Measurements from ENCODE around the gene ATRNL1.

ATRNL1 gene

DNA sequence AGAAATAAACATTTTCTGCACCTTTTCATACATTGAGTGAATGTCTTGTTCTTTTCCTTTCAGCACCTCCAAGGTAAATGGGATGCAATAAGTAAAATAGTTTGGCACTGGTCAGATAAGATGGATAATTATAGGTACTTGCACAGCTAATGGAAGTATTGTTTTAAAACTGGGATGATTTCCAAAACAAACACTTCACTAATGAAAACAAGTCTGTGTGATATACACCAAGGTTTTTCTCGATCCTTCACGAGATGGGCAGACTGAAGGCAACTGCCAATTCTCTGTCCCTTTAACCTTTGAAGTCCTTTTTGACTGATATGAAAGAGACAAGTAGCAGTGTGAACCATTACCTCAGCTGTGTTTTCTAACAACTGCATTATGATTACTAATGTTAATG, 756.0 kb downstream of the ATRNL1 start:
- no peak for DNase-seq (ENCODE audit: low read depth)

DNA sequence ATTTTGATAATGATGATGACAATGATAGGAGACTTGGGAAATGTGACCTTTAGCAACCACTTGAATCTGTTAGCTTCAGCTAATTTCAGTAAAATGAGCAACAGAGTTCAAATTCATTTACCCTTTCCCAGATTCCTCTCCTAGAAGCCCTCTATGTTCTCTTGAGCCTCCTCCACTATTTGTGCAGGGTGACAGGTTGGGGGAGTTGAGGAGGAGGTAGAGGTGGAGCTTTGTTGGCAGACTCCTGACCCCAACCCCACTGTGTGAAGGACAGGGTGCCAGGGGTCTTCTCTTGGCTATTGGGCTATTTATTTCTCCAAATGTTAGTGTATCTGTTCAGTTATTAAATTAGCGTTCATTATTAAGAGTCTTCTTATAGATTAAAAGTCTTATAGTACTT, 757.5 kb downstream of the ATRNL1 start:
- no peak for DNase-seq (ENCODE audit: low read depth)

DNA sequence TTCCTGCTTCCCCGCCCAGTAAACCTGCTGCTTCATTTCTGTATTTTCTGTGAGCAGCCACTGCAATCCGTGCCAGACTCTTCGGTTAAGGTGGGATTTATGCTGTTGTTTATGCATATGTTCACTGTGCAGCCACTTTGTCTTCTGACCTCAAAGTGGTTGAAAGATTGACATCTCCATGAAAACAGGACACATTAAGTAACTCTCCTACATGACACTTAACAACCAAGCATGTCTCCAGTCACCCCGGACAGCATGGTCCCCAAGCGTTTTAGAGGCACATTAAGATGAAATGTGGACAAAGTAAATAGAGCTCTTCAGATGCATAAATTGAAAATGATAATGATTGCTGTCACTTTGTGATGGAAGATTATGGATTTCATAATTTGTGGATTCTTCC, 758.5 kb downstream of the ATRNL1 start:
- DNase-seq (ENCODE audit: low read depth) = no peak

DNA sequence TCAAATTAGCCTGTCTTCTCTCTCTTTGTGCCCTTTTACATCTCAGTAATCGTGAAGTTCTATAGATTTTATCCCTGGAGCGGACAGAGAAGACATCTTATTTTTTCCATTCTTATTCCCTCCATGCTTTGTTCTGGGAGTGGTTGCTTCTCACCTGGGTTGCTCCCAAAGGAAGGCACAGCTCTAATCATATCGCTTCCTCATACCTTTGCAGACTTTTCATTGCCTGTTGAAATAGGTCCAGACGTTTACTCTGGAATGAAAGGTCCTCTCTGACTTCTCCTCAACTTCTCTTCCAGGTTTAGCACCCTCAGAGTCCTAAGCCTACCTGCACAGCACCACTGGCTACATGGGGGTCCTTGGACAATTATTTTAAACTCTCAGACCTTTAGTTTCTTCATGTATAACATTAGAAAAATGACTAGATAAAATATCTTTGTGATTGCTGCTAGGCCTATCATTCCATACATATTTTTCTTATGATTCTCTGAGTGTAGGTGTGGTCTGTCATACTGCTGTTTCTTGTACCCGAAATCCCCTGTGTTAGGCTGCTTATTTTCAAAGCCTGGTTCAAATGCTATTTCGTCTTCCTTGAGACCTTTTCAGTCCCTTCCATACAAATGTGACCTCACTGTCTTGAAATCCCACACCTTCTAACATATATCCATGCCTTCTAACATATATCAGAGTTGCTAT, 761.7 kb downstream of the ATRNL1 start:
- DNase-seq (ENCODE audit: low read depth) = no peak

DNA sequence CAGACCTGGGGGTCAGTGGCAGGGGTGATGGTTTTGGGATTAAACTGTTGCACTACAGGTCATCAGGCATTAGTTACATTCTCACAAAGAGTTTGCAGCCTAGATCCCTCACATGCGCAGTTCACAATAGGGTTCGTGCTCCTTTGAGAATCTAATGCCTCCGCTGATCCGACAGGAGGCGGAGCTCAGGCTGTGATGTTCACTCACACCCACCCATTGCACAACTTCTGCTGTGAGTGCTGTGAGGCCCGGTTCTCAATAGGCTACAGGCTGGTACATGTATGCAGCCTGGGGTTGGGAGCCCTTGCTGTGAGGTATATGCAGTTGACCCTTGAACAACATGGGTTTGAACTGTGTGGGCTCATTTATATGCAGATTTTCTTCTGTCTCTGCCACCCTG, 763.4 kb downstream of the ATRNL1 start:
- DNase-seq (ENCODE audit: low read depth) = no peak

DNA sequence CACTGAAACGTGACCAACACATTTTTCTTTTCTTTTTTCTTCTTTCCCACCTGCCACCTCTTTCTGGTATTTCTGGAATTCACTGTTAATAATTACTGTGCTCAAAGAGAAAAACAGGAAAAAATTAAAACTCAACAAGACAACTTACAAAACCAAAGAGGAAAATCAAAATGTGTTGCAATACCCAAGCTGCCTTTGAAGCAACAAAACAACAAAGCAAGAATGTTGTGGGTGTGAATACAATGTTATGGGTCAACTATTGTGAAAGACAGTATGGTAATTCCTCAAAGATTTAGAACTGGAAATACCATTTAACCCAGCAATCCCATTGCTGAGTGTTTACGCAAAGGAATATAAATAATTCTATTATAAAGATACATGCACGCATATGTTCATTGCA, 764.7 kb downstream of the ATRNL1 start:
- no peak for DNase-seq (ENCODE audit: low read depth)

DNA sequence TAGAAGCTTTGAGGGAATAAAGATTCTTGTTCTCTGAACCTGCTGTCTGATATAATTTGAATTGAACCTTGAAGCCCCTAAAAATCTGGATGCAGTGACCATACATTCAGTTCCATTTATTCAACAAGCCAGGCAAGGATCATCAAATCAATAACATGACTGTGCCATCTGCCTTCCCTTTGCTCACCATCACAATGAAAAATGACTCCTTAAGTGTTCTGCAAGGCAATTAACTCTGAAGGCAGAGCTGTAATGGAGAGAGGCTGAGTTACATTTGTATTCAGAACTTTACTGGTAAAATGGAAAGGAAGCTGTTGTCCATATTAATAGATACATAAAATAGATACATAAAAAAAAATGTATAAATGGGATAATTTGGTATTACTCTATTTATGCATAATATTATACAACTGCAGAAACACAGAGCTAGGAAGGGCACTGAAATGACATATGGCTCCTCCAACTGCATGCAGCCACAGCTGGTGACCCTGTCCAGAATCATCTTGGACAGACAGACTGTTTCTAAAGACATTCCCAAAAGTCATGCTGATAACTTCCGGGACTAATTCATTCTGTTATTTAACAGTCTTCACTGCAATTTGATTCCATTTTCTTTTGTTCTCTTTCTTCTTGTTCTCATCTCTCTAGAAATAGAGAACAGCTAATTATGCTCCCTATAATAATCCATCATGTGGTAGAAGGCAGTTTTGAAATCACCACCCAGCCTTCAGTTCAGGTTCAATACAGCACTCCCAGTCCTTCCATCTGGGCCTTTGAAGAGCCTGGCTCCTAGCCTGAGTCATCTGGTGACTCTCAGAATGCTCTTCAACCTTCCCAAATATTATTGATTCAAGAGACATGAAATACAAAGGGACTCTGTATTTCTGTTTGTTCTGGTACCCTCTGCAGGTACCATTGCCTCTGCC, 767.3 kb downstream of the ATRNL1 start:
- no peak for DNase-seq (ENCODE audit: low read depth)

DNA sequence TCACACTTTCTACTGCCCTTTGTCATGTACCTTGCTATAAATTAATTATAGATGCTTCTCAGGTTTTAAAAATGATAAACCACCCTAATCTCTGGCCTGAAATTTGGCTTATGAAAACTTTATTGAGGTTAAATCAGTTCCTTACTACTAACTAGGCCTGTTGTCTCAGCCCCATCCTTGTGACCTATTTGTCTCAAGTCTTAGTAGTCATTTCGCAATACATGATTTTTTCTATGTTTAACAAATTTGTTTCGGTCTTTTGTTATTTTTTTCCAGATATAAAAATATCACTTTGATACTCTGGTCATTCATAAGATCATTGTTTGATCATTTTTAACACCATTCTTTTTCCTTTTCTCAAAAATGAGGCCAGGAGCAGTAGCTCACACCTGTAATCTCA, 768.3 kb downstream of the ATRNL1 start:
- no peak for DNase-seq (ENCODE audit: low read depth)

DNA sequence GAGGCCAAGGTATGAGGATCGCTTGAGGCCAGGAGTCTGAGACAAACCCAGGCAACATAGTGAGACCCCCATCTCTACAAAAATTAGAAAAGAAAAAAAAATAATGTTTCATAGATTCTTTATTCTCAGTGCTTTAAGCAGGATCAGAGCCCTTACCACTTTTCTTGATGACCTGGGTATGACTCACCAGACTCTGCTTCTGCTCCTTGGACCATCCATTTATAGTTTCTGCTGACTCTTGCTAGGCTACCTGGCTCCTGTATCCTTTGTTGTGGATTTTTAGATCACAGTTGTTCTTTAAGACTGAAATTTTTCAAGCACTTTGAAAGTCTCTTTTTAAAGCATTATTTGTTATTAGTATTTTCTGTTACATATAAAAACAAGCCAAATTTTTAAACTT, 768.7 kb downstream of the ATRNL1 start:
- DNase-seq (ENCODE audit: low read depth) = no peak

DNA sequence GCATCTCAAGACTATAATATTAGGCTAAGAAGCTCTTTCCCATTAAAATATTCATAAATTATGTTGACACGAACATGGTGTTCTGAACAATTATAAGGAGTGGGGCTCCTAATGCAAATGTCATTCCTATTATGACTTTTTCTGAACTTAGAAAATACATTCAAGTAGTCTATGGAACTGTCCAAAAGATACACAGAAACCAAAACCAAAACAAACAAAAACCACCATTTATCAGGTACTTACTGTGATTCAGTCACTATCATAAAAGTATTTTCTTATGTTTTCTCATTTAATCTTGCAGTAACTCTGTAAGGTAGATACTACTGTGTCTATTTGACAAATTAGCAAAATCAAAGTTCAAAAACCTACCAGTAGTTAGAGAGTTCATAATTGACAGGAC, 773.0 kb downstream of the ATRNL1 start:
- DNase-seq (ENCODE audit: low read depth) = no peak

DNA sequence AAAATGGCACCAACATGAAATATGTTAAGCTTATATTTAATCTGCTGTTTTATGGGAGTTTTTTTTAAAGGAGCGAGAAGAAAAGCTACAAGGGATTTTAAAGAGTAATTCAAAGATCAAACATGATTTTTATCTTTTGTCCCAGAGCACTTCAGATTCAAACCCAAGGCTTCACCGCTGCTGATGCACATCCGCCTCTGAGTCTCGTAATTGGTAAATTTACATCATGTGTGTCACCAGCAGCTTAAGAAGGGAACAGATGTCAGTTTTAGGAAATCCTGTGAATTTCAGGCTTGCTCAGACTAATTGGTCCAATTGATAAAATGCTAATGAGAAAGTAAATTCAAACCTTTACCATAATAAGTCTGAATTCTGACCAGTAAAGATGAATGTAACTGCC, 773.5 kb downstream of the ATRNL1 start:
- DNase-seq (ENCODE audit: low read depth) = no peak

DNA sequence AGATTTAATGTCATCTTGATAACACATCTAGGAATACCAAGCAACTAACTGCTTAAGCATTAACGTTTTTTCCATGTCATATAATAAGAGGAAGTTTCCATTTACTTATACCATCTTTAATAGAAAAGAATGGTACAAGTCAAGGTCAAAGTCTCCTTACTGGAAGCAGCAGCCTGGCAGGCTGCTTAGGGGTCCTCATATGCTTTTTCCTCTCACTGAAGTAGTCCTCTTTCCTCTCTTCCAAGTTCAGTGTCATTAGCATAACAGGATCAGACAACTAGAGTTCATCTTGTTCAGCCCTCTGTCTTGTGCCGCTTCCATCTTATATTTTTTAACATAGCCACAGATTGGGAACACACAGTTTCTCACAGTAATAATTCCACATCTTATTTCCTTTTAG, 774.1 kb downstream of the ATRNL1 start:
- no peak for DNase-seq (ENCODE audit: low read depth)

DNA sequence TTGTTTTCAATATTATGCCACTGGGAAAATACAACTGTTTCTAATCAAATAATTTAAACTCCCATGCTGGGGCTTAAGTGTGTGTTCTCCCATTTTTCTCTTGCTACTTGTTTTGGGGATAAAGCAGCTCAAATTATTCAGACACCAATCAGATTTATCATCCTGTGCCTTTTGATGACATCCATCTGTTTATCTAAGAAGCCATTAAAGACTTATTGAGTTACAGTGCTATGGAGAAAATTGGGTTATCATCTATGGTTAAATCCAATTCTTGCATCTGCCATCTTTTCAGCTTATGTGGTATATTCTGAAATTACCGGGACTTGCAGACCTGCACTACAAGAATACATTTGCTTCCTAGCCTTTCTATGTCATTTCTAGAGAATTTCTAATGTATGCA, 778.7 kb downstream of the ATRNL1 start:
- no peak for DNase-seq (ENCODE audit: low read depth)

DNA sequence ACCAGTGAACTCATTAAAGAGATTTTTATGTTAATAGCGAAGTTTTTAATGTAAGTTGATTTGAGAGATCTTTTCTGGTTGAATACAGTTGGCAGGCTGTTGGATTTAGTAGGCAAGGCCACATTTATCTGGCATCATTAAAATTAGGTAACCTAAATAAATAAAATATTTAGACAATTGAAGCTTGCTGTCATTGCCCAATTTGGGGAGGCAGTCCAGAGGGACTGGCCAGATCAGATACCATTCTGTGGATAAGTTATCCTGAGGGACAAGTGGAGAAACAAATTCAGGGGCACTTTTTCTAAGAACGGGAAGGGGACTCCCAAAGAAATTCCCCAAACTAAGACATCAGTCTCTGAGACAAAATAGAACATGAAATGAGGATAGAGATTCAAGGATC, 782.0 kb downstream of the ATRNL1 start:
- DNase-seq (ENCODE audit: low read depth) = no peak

DNA sequence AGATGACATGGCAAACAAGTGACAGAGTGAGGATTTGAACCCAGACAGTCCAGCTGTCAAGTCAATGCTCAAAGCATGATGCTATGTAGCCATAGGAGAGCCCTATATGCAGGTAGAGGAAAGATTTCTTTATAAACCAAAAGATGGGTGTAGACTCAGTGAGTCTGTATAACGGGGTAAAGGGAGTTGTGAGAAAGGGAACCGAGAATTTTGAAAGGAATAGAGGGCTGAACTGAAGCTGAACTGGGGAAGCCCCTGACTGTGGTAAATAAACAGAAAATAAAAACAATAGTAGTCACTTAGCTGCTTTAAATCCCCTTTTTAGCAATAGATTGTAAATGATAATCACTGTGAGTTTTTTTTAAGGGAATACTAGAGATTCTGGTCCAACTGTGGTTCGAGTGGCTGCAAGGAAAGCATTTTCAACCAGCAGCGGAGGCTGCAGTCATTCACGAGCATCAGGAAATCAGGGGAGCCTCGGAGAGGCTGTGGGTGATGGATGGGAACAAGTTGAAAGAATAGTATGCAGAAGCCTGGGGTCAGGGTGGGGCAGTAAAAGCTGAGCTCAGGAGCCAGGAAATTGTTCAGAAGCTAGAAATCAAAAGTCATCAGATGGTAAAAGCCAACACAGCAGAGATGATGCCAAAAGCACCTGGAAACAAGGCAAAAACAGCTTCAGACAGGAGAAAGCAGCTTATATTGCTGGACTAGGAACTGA, 786.4 kb downstream of the ATRNL1 start:
- DNase-seq (ENCODE audit: low read depth) = no peak

DNA sequence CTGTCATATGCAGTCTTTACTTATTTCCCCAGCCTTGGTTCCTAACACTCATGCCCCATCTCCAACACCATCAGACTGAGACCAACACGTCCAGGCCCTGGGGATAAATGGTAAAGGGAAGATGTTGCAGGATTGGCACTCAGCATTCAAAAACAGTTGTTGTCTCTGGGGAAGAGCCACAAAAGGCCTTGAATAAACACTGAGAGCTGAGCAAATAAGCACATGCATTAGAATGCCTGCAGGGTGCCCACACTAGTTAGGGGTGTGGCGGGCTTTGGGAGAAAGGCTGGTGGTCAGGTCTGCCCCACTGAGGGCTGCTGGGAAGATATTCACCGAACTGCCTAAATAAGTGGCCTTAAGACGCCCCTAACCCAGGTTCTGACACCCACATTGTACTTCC, 788.9 kb downstream of the ATRNL1 start:
- DNase-seq (ENCODE audit: low read depth) = no peak

DNA sequence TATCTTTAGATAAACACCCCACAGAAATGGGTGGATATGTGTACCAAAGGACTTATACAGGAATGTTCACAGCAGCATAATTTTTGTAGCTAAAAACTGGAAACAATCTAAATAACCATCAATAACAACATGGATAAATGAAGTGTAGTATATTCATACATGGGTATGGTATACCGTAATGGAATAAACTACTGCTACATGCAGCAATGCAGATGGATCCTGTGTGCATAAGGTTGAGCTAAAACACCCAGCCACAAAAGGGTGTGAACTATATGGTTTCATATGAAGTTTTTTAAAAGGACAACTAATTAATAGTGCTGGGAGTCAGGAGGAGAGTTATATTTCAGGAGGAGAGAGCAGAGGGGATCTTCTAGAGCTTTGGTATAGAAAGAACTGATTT, 790.2 kb downstream of the ATRNL1 start:
- no peak for DNase-seq (ENCODE audit: low read depth)

DNA sequence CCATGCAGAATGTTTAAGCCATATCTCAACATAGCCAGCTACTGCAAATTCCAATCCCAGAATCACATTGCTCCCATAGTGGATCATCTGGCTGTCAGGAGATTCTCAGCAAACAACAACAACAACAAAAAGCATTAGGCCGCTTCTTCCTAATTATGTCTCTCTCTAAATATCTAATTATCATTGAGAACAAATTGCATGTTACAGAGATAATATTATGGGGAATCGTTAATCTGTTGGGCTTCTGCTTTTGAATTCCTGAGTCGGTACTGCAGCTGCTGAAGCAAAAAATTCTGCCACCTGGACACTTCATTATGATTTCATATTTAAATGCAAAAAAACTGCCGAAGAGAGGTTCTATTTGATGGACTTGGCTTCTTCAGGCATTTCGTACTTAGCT, 791.2 kb downstream of the ATRNL1 start:
- no peak for DNase-seq (ENCODE audit: low read depth)

DNA sequence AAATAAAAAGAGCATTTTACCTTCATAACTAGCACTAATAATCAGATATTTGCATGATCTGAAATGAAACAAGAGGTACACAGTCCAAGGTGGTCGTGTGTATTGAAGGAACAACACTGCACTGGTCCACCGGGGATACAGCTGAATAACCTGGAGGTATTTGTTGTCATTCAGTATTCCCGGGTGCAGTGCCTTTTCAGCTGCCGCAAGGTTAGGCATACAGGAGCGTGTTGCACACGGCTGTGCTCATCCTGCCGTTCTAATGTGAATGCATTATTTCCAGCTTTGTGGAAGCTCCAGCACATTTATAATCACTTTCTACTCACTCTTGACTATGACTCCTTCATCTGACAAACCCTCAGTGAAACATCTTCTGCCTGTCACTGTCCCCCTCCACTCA, 802.0 kb downstream of the ATRNL1 start:
- no peak for DNase-seq (ENCODE audit: low read depth)

DNA sequence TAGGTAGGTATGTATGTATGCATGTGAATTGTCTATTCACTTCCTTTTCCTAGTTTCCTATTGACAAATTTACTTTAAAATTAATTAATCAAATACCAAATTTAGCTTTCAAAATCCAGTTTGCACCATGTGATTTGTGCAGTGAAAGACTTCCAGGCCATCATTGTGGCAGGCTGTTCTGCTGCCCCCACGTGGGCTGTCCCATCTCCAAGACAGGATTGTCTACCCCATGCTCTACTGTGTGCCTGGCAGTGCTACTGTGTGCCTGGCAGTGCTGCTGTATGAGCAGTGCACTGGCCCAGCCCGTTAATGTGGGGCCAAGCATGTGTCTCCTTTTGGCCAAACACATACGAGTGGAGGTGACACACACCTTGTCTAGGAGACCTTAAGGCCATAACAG, 805.1 kb downstream of the ATRNL1 start:
- DNase-seq (ENCODE audit: low read depth) = no peak

DNA sequence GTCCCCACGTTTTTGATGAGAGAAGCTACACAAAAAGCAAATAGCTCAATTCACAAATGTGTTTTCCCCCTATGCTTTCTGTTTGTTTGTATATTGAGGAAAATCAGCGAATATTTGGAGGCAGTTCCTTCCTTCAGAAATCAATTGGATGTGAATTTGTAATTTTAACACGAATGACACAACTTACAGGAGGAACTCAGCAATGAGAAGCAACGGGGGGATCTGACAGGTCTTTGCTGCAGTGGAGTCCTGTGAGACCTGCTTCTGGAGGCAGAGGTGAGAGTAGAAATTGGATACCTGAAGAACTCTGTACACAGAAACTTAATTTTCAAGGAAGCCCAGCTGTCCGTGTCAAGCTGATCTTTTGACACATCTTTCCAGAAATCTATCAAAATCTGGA, 809.4 kb downstream of the ATRNL1 start:
- DNase-seq (ENCODE audit: low read depth) = no peak

DNA sequence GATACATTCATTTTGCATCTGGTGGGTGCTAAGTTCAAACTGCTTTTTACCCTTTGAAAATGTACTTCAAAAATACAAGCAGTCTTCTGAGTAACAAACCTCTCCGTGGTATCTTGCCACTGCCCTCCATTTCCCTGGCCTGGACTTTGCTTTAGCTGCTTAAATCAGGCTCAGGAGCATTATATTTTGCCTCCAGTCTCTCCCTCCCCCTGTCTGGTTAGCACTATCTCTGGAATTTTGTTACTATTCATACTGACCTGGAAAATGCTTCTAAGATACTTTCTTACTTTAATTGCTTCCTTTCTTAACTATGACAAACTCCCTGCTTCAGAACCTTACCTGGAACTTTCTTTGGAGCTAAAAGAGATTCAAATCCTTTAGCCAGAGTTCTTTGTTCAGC, 810.0 kb downstream of the ATRNL1 start:
- no peak for DNase-seq (ENCODE audit: low read depth)

DNA sequence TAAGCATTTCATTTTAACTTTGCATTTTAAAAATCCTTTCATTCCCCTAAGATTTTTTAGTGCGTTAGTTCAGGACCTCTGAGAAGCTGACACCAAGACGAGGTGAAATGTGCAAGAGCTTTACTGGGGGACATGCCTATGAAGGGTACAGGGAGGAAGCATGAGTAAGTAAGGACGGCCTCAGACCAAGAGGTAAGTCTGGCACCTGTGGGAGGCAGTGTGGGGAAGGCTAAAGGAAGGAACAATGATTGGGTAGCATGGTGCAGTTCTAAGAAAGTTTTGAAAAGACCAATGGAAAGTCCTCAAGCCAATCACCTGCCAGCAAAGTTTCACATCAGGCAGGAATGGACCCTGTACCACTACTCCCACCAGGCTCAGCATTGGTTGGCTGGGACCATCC, 810.7 kb downstream of the ATRNL1 start:
- DNase-seq (ENCODE audit: low read depth) = no peak

Measured in stimulated activated CD8-positive, alpha-beta memory T cell treated with anti-CD3 and anti-CD28 coated beads, Interleukin-15, amount 100 ng/mL, for 24 hours (primary cell).